ENCODE measurements around the gene MLXIPL.
"Not testable (repeated sequence)": the region's sequence is repeated elsewhere in the genome, so short reads cannot be mapped to it uniquely, and the experiment has no call there.

Gene MLXIPL

DNA sequence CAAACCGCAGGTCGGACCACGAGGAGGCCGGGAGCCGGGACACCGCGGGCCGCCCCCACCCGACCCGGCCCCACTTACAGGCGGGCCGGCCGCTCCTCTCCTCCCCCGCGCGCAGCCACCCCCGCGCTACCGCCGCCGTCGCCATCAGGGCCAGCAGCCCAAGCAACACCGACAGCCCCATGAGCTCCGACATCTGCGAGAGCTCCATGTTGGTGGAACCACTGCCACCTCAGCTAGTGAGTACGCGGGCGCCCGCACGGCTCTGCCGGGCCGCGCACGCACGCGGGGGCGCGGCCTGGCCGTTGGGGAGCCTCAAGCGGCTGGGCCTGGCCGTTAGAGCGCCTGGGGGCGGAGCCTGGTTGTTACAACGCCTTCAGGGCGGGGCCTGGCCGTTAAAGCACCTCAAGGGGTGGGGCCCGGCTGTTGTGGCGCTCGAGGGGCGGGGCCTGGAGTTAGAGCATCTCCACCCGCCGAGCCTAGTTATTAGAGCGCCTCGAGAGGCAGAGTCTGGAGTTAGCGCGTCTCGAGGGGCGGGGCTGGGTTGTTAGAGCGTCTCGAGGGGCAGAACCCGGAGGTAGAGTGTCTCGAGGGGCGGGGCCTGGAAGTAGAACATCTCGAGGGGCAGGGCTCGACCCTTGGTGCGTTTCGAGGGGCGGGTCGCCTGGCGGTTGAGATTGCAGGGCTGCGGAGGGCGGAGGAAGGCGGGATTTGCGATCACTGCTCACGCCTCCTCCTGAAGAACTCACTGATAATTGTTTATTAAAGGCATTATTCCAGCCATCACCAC lies 45.8 kb downstream of the MLXIPL start, which contains the start of gene TBL2:
TSS of gene TBL2 (minus strand) at position 238 of the 787 bp plus-strand sequence. CDS start at position 208, 30 bp downstream.
- peak; percentile 95 to 99 for DNase-seq (ENCODE audit: low read depth in 2 of 2)

DNA sequence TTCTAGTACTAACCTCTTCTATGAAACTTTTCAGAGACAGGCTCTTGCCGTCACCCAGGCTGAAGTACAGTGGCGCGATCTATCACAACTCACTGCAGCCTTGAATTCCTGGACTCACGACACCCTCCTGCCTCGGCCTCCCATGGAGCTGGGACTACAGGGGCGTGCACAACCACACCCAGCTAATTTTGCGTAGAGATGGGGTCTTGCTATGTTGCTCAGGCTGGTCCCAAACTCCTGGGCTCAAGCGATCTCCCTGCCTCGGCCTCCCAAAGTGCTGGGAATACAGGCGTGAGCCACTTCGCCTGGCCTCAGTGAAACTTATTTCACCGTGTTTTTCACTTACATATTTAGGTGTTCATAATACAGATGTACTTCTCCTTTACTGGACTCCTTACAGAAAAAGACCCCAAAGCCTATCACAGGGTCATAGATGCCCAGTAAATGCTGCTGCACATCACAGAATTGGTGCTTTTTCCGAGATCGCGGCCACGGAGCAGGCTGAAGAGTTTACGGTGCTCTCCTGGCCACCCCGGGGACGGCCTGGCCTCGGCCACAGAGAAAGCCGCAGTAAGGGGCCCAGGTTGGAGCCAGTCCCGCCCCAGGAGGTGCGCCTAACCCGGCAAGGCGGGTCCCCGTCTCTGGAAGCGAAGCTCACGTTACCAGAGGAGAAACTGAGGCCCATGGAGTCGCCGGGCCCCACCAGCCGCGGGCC lies 46.5 kb downstream of the MLXIPL start:
- no peak for DNase-seq (ENCODE audit: low read depth in 2 of 2)

DNA sequence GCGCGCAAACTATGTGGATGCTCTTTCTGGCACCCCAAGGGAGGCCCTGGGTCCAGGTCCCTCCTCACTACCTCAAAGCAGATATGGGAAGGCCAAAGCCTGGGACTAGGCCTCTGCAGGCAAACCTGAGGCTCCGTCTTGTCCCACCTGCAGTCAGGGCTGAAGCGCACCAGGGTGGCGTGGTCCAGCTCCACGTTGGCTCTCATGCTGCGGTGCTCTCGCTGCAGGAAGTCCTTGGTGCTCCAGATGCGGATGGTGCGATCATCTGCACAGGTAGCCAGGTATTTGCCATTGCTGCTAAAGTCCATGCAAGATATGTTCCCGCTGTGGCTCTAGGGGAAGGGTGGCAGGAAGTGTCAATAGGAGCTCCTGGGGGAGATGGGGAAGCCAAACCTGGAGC lies 50.5 kb downstream of the MLXIPL start:
- no peak for DNase-seq (ENCODE audit: low read depth in 2 of 2)

DNA sequence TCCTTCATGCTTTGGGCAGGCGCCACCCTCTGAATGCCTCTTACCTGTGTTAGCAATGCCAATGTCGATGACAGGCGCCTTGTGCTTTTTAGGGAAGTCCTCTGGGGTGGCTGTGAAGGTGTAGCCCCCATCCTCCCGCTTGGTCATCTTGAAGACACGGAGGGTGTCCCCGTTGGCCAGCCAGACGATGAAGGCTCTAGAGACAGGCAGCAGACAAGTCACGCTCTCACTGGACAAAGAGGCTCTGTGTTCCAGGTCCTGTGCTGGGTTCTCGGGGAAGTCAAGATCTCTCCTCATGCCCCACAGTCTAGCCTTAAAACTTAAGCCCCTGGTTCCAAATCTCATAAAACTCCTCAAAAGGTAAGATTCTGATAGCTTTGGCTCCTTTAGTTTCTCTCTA lies 51.0 kb downstream of the MLXIPL start:
- no peak for DNase-seq (ENCODE audit: low read depth in 2 of 2)

DNA sequence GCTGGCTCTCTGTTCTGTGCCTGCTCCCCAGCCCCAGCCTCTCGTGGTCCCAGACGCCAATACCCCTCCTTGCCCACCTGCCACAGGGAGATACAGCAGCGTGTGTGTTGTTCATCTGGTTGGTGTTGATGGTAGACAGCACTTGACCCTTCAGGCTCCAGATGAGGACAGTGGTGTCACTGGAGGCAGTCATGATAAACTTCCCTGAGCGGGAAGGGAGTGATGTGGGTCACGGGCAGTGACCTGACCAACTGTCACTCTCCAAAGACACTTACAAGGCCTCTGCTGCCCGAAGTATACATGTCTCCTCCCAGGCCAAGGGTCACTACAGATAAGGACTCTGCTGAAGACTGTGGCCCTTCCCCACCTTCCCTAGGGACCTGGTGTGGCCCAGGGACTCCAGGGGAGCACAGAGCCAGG lies 51.5 kb downstream of the MLXIPL start:
- no peak for DNase-seq (ENCODE audit: low read depth in 2 of 2)

DNA sequence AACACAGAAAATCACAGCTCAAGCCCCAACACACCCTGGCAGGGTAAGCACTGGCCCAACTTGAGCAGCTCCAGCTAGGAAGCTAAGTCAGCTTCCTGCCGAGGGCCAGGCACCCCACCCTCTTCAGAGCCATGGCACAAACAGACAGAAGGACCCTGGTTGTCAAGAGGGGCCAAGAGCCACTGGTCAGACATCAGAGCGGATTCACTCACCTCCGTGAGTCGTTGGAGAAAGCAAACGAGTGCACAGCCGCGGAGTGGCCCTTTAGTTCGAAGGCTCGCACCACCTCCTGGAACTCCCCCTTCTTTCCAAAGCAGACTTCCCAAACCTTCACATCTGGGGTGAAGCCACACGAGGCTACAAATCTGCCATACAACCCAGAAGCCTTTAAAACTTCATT lies 53.3 kb downstream of the MLXIPL start:
- DNase-seq (ENCODE audit: low read depth in 2 of 2): no peak

DNA sequence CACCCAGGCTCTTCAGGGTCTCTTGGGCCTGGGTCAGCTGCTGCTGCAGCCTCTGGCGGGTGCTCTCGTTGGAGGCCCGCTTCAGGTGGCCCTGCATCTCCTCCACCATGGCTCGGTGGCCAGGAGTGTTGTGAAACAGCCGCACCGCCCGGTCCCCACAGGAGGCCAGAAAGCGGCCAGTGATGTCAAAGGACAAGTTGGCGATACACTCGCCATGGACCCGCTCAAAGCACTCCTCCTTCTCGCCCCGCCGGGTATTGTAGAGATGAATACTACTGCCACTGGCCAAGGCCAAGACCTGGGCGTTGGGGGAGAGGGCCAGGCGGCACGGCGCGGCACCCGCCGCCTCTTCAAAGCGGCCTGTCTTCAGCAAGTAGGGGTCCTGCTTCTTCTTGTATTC lies 53.8 kb downstream of the MLXIPL start:
- no peak for DNase-seq (ENCODE audit: low read depth in 2 of 2)

DNA sequence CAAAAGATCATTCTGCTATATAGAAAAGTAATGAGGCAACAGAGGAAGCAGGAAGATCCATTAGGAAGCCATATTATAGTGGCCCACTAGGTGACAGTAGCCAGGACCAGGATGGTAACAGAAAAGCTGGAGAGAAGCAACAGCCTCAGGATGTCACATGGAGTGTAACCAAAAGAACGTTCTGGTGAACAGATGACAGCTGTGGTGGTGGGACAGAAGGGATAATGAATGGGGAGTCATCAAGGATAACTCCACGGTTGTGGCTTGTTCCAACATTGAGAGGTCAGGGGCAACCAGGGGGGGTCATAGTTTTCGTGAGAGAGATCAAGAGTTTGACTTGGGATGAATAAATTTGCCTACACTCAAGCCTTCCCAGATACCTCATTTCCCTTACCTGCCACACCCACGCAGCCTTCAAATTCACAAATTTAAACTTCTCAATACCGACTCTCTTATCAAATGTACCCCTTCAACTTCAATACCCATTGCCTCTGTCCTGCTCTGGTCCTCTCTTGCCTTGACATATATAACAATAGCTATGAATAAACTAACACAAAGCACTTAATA lies 55.2 kb downstream of the MLXIPL start:
- DNase-seq (ENCODE audit: low read depth in 2 of 2): no peak

DNA sequence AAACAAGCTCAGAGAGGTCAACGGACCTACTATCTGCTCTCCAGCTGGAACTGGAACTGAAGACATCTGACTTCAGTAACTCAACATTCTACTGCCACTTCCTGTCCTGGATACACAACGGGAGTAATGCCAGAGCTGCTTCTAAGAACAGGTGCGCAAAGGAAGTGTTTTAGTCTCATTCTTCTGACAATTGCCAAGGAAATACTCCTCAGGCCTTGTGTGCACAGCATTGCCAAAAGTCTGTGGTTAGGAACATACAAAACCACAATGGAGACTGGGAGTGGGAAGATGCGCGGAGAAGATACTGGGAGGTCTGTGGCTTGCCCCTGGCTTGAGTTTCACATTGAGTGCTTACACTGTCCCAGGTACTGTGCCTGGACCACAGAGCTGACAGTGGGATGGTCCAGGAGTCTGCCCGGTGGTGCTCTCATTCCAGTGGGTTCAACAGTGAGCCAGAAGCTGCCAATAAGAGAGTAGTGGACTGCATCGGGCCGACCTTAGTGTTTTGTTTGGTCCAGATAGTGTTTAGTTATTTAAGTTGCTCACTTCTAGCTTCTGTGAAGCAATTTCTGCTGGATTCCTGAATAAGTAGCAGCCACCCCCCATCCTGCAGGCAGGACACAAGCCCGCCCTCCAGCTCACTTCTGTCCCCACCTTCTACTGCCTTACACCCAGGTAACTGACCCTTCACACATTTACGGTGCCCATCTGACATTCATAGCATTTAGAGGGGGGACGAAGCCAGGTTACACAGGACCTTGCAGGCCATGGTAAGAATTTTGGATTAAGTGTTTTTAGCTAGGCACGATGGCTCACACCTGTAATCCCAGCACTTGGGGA lies 56.3 kb downstream of the MLXIPL start:
- DNase-seq (ENCODE audit: low read depth in 2 of 2): no peak

DNA sequence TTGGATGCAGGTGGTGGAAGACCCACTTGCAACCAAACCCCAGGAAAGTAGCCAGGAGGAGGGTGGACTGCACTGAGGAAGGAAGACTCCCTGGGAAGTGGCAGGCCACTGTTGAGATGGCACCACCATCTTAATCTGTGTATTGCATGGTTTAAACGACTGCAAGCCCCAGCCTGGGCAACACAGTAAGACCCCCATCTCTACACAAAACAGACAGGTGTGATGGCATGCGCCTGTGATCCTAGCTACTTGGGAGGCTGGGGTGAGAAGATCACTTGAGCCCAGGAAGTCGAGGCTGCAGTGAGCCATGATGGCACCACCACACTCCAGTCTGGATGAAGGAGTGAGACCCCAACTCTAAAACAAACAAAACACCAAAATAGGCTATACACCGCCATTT lies 57.2 kb downstream of the MLXIPL start:
- no peak for DNase-seq (ENCODE audit: low read depth in 2 of 2)

DNA sequence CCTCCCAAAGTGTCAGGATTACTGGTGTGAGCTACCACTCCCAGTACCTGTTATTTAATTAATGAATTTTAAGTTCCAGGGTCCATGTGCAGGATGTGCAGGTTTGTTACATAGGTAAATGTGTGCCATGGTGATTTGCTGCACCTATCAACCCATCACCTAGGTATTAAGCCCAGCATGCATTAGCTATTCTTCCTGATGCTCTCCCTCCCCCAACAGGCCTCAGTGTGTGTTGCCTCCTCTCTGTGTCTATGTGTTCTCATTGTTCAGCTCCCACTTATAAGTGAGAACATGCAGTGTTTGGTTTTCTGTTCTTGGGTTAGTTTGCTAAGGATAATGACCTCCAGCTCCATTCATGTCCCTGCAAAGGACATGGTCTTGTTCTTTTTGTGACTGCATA lies 57.9 kb downstream of the MLXIPL start:
- not testable (repeated sequence) for DNase-seq (ENCODE audit: low read depth in 2 of 2)

DNA sequence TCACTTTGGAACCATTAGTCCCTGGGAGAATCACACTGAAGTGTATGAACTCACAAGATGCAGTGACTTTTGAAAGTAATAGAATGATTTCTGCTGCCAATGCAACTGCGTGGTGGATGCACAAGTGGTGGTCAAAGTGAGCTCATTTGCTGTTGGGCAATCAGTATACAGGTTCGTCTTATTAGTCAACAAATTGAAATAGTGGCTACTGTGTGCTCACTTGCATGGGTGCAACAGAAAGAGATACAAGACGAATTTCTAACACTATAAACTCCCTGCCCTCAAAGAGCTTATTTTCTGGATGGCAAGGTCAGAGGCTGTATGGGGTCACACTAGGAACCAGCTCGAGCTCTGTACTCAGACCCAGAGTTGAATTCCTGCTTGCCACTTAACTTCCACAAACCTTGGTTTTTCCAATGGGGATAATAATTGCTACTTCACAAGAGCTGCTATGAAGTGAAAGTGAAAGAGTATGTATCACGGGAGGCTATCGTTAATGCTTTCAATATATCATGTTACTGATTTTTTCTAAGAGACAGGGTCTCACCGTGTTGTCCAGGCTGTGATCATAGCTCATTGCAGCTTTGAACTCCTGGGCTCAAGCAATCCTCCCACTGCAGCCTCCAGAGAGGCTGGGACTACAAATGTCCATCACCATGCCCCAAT lies 58.5 kb downstream of the MLXIPL start:
- no peak for DNase-seq (ENCODE audit: low read depth in 2 of 2)

DNA sequence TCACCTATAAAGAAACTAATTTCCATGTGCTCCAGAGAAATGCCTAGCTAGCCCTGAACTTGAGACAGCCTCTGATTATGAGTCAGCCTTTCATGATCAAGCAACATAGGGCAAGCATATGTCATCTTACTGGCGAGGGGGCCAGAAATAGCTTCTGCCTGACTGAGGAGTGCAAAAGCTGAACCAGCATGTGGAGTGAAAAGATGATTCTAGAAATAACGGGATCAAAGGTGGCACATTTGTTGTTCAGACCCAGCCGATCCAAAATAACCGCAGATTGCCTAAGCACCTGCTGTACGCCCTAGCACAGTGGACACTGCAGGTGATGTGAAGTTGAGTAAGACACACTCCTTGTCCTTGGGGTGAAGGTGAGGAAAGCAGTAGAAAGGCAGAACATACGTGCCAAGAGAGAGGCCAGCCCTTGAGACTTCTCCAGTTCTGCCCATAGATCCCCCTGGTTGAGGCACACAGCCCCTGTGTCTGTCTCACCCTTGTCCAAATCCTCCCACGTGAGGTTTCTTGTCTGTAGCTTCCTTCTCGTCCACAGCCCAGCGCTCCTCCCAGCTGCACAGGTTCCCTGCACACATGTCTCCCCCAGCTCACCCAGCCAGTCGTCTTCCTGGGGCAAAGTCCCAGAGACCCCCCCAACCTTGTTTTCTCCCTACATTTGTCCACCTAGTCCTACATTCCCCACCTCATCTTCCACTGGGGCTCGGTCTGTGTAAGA lies 64.0 kb downstream of the MLXIPL start:
- no peak for DNase-seq (ENCODE audit: low read depth in 2 of 2)

DNA sequence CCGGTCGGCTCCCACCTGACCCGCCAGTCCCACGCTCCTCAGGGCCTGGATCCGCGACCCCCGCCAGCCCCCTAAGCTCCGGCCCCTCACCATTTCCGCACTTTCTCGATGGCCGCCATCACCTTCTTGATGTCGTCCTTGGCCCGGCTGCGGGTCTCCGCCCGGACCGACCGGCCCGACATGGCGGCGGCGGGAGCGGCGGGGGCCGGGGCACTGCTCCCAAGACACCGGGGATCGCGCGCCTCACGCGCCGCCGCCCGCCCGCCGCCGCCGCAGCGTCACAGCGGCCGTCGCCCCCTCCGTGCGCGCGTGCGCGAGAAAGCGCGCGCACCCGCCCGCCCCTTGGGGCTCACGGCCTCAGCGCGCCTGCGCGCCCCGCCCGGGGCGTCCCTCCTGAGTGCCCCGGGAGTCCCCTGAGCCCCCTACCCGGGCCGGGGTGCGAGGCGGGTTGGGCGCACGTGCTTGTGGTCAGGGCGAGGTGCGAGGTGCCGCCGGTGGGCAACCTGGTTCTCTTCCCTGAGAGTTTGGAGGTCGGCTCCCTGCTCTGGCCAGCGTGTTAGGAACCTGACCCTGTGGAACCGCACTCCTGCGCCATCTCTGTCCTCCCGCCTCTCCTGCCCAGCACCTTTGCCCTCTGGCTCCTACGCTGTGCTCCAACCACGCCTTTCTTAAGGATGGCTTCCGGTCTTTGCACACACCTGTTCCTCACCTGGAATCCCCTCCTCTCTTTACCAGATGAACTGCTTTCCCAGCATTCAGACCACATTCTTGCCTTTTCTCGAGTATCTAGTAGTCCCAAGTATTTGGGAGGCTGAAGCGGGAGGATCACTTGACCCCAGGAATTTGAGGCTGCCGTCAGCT lies 66.7 kb downstream of the MLXIPL start, which contains the start of gene BCL7B:
TSS of gene BCL7B (minus strand) at position 294 of the 861 bp plus-strand sequence. CDS start at position 182, 112 bp downstream.
- DNase-seq (ENCODE audit: low read depth in 2 of 2): peak; percentile 47 to 61

DNA sequence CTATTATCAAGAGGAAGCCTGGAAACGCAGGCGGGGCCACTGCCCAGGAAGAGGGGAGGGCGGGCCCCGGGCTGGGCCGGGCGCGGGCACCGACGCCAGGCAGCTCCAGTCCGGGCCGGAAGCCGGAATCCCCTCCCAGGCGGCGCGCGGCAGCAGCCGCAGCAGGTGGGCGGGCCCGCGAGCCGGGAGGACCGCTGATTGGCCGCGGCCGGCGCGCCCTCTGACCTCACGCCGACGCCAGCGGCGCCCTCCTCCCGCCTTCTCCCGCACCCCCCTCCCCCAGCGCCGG lies 67.3 kb downstream of the MLXIPL start:
- peak; percentile 78 to 85 for DNase-seq (ENCODE audit: low read depth in 2 of 2)

DNA sequence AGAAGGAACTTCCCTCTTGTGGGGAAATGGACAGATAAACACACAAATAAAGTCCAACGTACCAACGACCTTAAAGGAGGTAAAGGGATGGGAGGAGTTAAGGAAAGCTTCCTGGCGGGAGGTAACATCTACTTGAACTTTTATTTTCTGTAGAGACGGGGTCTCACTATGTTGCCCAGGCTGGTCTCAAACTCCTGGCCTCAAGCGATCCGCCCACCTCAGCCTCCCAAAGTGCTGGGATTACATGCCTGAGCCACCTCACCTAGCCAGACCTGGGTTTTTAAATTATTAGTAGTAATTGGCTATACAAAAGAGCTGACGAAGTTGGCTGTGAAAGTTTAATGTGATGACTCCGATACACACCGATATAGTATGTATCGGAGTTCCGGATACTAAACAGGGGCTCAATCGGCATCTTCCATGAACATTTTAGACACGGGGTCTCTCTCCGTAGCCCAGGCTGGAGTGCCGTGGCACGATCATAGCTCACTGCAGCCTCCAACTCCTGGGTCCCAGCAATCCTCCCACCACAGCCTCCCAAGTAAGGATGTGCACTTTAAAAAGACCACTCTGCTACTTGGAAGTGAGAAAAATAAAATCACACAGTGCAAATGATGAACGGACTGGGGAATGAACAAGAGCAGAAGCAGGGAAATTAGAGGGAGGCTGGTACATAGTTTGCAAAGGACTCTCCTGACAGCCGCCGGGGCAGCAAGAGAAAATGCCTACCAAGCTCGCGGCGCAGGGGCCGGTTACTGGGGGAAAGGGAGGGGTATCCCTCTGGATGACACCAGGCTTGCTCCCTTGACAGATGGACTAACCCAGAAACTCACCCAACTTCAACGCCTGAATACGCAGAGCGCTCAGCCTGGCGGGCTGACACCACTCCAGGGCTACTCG lies 67.9 kb downstream of the MLXIPL start:
- DNase-seq (ENCODE audit: low read depth in 2 of 2): no peak

DNA sequence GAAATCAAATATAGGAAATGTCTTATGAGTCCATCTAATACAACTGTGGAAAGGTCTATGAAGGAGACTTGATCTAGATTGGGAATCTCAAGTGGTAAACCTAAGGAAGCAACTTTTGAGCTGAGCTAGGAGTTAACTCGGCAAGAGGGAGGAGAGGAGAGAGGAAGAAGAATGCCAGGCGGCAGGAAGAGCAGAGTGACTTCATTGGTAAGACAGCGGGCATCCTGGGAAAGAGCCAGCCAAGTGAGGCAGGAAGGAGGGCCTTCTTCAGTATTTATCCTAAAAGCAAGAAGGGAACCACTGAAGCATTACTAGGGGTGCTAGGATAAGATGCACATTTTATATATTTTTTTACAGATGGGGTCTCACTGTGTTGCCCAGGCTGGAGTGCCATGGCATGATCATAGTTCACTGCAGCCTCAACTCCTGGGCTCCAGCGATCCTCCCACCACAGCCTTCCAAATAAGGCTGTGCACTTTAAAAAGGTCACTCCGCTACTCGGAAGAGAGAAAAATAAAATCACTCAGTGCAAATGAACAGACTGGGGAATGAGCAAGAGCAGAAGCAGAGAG lies 68.8 kb downstream of the MLXIPL start:
- DNase-seq (ENCODE audit: low read depth in 2 of 2): no peak

DNA sequence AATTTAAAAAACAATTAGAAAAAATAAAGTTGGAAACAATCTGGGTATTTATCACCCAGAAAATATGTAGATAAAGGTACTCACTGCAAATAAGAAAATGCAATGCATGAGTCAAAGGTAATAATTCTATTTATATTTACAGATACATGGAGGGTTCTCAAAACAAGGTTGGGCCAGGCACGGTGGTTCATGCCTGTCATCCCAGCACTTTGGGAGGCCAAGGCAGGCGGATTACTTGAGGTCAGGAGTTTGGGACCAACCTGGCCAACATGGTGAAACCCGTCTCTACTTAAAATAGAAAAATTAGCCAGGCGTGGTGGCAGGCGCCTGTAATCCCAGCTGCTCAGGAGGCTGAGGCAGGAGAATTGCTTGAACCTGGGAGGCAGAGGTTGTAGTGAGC lies 74.2 kb downstream of the MLXIPL start:
- DNase-seq (ENCODE audit: low read depth in 2 of 2): not testable (repeated sequence)
